Muscle layer of colon (tissue), 2 donors: ENCODE measurements around the gene IGFL4.

Experiments used
- H3K27ac ChIP-seq: one replicate; pipeline ENCODE4 v1.7.0; 2013; ENCODE audit warnings: low read depth, mild to moderate bottlenecking, low read length, moderate library complexity
- H3K27me3 ChIP-seq, 2 donors: one replicate each; pipeline ENCODE4 v1.7.0; 2013; ENCODE audit warnings: low read length in 2 of 2, mild to moderate bottlenecking in 2 of 2; ENCODE audit not compliant: insufficient read depth in 2 of 2, control insufficient read depth in 1 of 2
- H3K36me3 ChIP-seq: one replicate; pipeline ENCODE4 v1.7.0; 2013; ENCODE audit warnings: mild to moderate bottlenecking, low read length; ENCODE audit not compliant: insufficient read depth
- H3K4me1 ChIP-seq: one replicate; pipeline ENCODE4 v1.7.0; 2013; ENCODE audit warnings: mild to moderate bottlenecking, low read length; ENCODE audit not compliant: insufficient read depth
- H3K4me3 ChIP-seq, 2 donors: one replicate each; pipeline ENCODE4 v1.7.0; 2013; ENCODE audit warnings: low read length in 2 of 2, low read depth in 1 of 2, mild to moderate bottlenecking in 1 of 2, moderate library complexity in 1 of 2
- H3K9ac ChIP-seq: one replicate; pipeline ENCODE4 v1.7.0; 2013; ENCODE audit warnings: low read length
- H3K9me3 ChIP-seq: one replicate; pipeline ENCODE4 v1.7.0; 2013; ENCODE audit warnings: mild to moderate bottlenecking, low read length
- donor health status: abdominal sarcoma.
- donor health status: Adenocarcinoma of cecum.

IGFL4 gene

DNA sequence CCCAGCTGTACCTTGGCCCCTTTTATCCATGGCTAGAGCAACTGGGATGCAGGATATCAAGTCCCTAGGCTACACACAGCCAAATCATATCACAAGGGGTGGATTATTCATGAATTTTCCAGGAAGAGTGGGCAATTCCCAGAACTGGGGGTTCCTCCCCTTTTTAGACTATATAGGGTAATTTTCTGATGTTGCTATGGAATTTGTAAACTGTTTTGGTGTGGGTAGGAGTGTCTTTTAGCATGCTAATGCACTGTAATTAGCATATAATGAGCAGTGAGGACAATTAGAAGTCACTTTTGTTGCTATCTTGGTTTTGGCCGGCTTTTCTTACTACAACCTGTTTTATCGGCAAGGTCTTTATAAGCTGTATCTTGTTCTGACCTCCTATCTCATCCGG lies 18.0 kb upstream of the IGFL4 start:
- no peak overlapping the region for H3K9ac ChIP-seq
- no peak overlapping the region for H3K4me3 ChIP-seq
- H3K4me1 ChIP-seq = no peaks in the 10 kb centered on the region
- no peaks in the 10 kb centered on the region for H3K9me3 ChIP-seq
- no peak overlapping the region for H3K27ac ChIP-seq
- no peaks in the 10 kb centered on the region for H3K36me3 ChIP-seq
- no peaks in the 10 kb centered on the region for H3K27me3 ChIP-seq

DNA sequence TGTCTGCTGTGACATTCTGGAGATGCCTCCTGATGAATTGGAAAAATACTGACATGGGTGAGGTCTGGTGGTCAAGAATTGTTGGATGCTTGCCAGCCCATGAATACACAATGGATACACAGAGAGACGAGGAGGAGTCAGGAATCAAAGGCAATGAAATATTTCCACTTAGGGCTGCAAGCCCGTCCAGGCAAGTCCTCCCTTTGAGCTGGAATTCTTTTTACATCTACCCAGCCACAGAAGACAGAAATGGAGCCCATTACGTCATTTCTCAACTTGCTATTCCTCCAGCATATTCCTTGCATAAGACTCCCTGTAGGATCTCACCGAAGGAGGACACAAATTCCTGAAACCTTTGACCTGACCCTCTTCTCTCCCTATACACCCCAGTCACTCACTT lies 15.7 kb upstream of the IGFL4 start:
- H3K9ac ChIP-seq = no peak overlapping the region
- no peaks in the 10 kb centered on the region for H3K9me3 ChIP-seq
- H3K27me3 ChIP-seq = no peaks in the 10 kb centered on the region
- H3K4me3 ChIP-seq = no peak overlapping the region
- no peak overlapping the region for H3K27ac ChIP-seq
- H3K36me3 ChIP-seq = no peaks in the 10 kb centered on the region
- no peaks in the 10 kb centered on the region for H3K4me1 ChIP-seq

DNA sequence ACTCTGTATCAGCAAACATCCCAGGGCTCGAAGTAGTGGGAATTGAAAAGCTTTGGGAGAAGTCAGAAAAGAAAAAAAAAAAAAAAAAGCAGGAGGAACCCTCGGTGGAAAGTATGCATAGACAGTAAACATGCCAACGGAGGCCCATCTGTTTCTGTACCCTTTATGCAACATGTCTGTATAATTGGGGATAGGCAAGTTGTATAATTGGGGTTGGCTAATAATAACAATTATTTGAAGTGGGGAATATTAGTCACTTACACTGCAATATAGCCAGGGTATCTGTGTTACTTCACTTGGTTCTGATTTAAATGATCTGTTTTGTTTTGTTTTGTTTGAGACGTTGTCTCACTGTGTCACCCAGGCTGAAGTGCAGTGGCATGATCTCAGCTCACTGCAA lies 12.1 kb upstream of the IGFL4 start:
- no peaks in the 10 kb centered on the region for H3K36me3 ChIP-seq
- H3K4me1 ChIP-seq = no peaks in the 10 kb centered on the region
- H3K4me3 ChIP-seq = no peak overlapping the region
- H3K27me3 ChIP-seq = peaks cover 0 to 7% of the 10 kb centered on the region in 2 donors
- H3K9me3 ChIP-seq = no peaks in the 10 kb centered on the region
- H3K9ac ChIP-seq = no peak overlapping the region
- H3K27ac ChIP-seq = no peak overlapping the region

DNA sequence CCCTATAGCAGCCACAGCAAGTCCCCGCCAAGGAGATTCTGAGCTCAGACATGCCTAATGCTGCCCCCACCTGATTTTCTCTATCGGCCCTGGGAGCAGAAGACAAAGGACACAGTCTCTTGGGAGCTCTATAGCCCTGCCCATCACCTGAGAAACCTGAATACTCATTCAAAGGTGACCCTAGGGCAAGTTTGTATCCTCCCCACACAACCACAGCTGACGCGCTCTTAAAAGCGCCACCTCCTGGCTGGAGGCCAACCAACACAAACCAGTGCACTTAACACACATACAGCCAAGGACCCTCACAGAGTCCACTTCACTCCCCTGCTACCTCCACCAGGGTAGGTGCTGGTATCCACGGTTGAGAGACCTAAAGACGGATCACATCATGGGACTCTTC lies 8.8 kb upstream of the IGFL4 start:
- peaks cover 0 to 7% of the 10 kb centered on the region in 2 donors for H3K27me3 ChIP-seq
- H3K9ac ChIP-seq = no peak overlapping the region
- no peak overlapping the region for H3K4me3 ChIP-seq
- no peak overlapping the region for H3K27ac ChIP-seq
- no peaks in the 10 kb centered on the region for H3K4me1 ChIP-seq
- no peaks in the 10 kb centered on the region for H3K36me3 ChIP-seq
- no peaks in the 10 kb centered on the region for H3K9me3 ChIP-seq

DNA sequence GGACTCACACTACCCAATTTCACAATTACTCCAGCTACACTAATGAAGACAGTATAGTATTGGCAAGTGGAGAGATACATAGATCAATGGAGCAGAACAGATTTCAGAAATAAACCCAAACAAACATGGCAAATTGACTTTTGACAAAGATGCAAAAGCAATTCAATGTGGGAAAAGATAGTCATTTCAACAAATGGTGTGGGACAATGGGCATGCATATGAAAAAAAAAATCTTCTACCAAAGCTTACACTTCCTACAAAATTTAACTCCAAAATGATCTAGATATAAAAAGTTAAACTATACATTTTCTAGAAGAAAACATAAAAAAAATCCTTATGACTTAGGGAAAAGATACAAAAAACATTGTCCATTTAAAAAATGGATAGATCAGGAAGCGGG lies 2.7 kb upstream of the IGFL4 start:
- no peak overlapping the region for H3K27ac ChIP-seq

DNA sequence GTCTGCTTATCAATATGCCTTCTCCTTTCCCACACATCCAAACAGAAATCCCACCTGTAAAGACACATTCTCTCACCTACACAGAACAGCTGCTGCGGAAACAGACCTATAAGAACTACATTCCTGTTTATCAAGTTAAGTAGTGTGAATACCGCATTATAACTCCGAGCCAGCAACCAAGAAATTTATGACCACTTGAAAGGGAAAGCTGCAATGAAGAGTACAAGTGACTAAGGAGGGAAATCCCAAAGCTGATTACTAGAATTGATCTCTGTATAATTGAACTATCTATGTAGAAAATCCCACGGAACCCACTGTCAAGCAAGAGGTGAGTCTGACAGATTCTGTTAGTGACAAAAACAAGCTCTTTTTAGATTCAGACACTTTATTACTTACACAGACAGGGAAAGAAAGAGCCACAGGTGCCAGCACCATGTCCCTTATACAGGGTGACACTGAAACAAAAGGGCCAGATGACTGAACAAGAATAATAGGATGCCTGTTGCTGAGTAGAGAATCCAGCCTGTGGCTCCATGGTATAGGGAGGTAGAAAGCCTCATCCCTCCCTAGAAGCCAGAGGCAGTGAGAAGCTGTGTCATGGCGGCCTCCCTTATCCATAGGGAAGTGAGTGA lies 1.6 kb upstream of the IGFL4 start:
- Histone ChIP-seq H3K9me3 (no peaks in the 10 kb centered on the region), H3K4me3 (no peak overlapping the region), H3K9ac (no peak overlapping the region), H3K36me3 (no peaks in the 10 kb centered on the region), H3K27ac (no peak overlapping the region), H3K4me1 (no peaks in the 10 kb centered on the region), H3K27me3 (peaks cover 0 to 16% of the 10 kb centered on the region in 2 donors)

More for the DNA sequence above, 2.7 kb upstream of the IGFL4 start:
- H3K4me3 ChIP-seq = no peak overlapping the region
- no peaks in the 10 kb centered on the region for H3K36me3 ChIP-seq
- H3K9ac ChIP-seq = no peak overlapping the region
- no peaks in the 10 kb centered on the region for H3K9me3 ChIP-seq
- no peaks in the 10 kb centered on the region for H3K4me1 ChIP-seq
- H3K27me3 ChIP-seq = peaks cover 0 to 16% of the 10 kb centered on the region in 2 donors

DNA sequence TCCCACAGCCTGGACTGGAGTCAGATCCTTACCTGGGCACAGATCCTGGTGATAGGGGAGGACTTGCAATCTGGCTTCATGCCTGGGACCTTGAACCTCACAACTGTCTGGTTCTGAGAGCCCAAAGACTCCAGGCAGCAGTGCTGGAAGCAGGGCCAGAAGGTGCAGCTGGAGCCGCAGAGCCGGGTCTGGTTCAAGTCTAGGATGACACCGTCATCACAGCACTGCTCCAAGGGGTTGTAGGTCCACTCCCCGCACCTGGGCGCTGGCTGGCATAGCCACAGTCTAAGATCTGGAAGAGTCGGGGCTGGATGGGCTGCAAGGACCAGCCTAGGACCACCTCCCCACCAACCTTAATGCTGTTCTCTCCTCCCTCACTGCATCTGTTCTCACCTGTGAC lies 677 bp downstream of the IGFL4 start:
- Histone ChIP-seq H3K9me3 (no peaks in the 10 kb centered on the region), H3K27ac (no peak overlapping the region), H3K4me3 (no peak overlapping the region), H3K4me1 (no peaks in the 10 kb centered on the region), H3K36me3 (no peaks in the 10 kb centered on the region), H3K27me3 (peaks cover 0 to 16% of the 10 kb centered on the region in 2 donors), H3K9ac (no peak overlapping the region)

DNA sequence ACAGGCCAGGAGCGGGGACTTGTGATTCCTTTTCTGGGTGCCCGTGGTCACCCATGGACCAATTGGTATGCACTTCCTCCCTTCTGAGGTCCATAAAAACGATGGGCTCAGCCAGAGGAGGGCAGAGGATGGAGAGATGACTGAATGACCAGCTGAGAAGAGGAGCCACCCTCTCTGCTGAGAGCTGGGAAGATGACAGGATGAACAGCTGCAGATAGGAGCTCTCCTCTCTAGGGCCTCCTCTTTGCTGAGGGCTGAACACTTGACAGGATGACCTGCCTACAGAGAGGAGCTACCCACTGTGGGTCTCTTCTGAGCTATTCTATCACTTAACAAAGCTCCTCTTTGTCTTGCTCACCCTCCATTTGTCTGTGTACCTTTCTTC lies 4.1 kb downstream of the IGFL4 start:
- Histone ChIP-seq H3K4me3 (no peak overlapping the region), H3K27ac (no peak overlapping the region), H3K27me3 (peaks cover 0 to 18% of the 10 kb centered on the region in 2 donors), H3K36me3 (no peaks in the 10 kb centered on the region), H3K4me1 (no peaks in the 10 kb centered on the region), H3K9me3 (no peaks in the 10 kb centered on the region), H3K9ac (no peak overlapping the region)

DNA sequence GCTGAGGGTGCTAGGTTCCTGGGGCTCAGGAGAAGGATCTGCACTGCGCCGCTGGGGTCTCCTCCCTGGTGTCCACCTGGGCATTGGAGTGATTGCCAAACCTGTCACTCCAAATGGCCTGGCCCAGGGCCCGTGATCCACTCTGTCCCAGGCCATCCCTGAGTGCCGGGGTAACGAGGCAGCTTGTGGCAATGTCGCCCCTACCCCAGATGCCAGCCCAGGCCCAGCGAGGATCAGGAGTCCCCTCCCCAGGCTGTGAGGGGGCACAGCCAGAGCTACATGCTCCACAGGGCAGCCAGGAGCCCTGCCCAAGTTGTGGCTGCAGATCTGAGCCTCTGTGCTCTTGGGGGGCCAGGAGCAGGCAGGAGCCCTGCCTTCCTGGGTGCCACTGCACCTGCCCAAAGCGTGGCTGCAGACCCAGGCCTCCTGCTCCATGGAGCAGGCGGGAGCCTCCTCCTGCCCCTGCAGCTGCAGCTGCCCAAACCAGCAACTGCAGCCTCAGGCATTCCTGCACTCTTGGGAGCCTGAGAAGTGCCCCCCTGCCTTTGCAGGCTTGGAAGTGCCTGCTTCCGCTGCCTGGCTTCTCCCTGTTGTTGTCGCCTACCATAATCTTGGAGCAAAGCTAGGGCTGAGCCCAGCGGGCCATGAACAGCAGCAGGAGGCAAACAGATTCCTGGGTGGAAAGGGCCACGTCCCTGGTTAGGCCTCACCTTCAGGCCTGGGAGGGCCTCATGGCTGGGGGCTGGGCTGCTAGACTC lies 4.6 kb downstream of the IGFL4 start:
- no peak overlapping the region for H3K4me3 ChIP-seq
- no peaks in the 10 kb centered on the region for H3K4me1 ChIP-seq
- peaks cover 0 to 13% of the 10 kb centered on the region in 2 donors for H3K27me3 ChIP-seq

DNA sequence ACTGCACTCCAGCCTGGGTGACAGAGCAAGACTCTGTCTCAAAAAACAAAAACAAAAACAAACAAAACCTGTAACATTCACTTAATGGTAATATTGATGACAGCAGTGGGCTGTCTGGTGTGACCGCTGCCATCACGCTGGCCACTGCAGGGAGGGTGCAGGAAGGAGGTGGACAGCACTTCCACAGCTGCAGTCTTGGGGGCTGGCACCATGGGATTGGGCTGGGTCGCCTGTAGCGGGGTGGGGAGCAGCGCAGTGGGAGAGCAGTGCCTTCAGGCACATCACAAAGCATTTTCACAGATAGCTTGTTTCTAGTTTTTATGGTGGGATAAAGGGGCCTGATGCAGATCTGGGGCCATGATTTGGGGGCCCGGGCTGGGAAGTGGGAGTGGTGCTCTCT lies 5.3 kb downstream of the IGFL4 start:
- H3K27me3 ChIP-seq = peaks cover 0 to 9% of the 10 kb centered on the region in 2 donors
- no peak overlapping the region for H3K4me3 ChIP-seq
- H3K9ac ChIP-seq = no peak overlapping the region
- H3K36me3 ChIP-seq = no peaks in the 10 kb centered on the region
- H3K4me1 ChIP-seq = no peaks in the 10 kb centered on the region
- no peaks in the 10 kb centered on the region for H3K9me3 ChIP-seq
- H3K27ac ChIP-seq = no peak overlapping the region

More for the DNA sequence above, 4.6 kb downstream of the IGFL4 start:
- no peaks in the 10 kb centered on the region for H3K9me3 ChIP-seq
- H3K27ac ChIP-seq = no peak overlapping the region
- no peak overlapping the region for H3K9ac ChIP-seq
- H3K36me3 ChIP-seq = no peaks in the 10 kb centered on the region

DNA sequence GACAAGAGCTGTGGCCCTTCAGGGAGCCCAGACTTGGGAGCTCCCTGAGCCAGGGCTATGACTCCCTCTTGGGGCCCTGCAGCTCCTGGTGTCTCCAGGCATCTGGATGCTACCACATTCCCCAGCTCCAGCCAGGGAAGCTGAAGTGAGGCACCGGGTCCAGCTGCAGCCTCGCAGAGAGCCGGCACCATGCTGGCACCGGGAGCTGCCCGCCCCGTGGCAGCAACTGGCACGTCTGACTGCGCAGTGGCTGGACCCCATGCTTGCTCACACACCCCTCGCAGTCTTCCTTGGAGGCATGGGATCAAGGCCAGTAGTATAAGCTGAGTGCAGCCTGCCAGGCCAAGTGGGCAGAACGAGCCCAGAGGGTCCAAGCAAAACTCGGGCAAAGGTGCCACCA lies 7.4 kb downstream of the IGFL4 start:
- Histone ChIP-seq H3K27ac (no peak overlapping the region), H3K9me3 (no peaks in the 10 kb centered on the region), H3K36me3 (no peaks in the 10 kb centered on the region), H3K9ac (no peak overlapping the region), H3K27me3 (peaks cover 0 to 6% of the 10 kb centered on the region in 2 donors), H3K4me1 (no peaks in the 10 kb centered on the region), H3K4me3 (no peak overlapping the region)

DNA sequence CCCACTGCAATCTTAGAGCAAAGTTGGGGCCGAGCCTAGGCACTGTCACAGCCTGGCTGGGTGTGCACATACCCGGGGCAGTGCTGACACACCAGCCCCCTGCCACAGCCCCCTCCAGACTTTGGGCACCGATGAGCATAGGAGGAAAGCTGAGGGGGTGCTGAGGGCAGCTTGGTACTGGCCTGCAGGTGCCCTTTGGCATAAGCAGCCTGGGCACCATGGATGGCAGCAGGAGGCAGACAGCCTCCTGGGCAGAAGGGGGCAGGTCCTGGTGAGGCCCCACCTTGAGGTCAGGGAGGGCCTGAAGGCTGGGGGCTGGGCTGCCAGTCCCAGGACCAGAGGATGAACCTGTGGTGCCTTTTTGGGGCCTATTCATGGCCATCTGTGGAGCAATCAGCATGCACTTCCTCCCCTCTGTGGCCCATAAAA lies 8.2 kb downstream of the IGFL4 start:
- Histone ChIP-seq H3K27ac (no peak overlapping the region), H3K4me3 (no peak overlapping the region), H3K9ac (no peak overlapping the region), H3K9me3 (no peaks in the 10 kb centered on the region), H3K4me1 (no peaks in the 10 kb centered on the region), H3K27me3 (peaks cover 0 to 6% of the 10 kb centered on the region in 2 donors), H3K36me3 (no peaks in the 10 kb centered on the region)
